Spleen (tissue), 11 donors: Measurements from ENCODE around the gene SMCP. TPM values are rescaled to one million over a fixed set of nuclear protein-coding genes. Genes with fewer than 3 reads are reported as not detected.

Experiments used
- DNase-seq: peaks from one replicate; pipeline ENCODE4 v3.0.0-alpha.2; 2020
- H3K27ac ChIP-seq, 8 donors: fragments of 200-600 bp; sonication (generic) in 7 of 8; 1 replicate in 4 of 8; 2 replicates in 4 of 8; pipeline versions ENCODE4 v1.5.0 to v1.8.0; 2016 to 2021; ENCODE audit warnings: inconsistent platforms in 4 of 8, mild to moderate bottlenecking in 4 of 8, moderate library complexity in 1 of 8
- H3K27me3 ChIP-seq, 7 donors: fragments of 200-600 bp; sonication (generic) in 6 of 7; replicated peaks in 1 of 7; 1 replicate in 4 of 7; 2 replicates in 3 of 7; pipeline versions ENCODE4 v1.5.0 to v1.8.0; 2016 to 2021; ENCODE audit warnings: inconsistent platforms in 3 of 7, mild to moderate bottlenecking in 1 of 7
- H3K36me3 ChIP-seq, 6 donors: fragments of 200-600 bp; sonication (generic) in 5 of 6; 1 replicate in 4 of 6; 2 replicates in 2 of 6; pipeline versions ENCODE4 v1.5.0 to v1.8.0; 2016 to 2021; ENCODE audit warnings: inconsistent platforms in 2 of 6
- H3K4me1 ChIP-seq, 6 donors: fragments of 200-600 bp; sonication (generic) in 5 of 6; 1 replicate in 3 of 6; 2 replicates in 3 of 6; pipeline versions ENCODE4 v1.5.0 to v1.8.0; 2016 to 2021; ENCODE audit warnings: inconsistent platforms in 3 of 6
- H3K4me3 ChIP-seq, 8 donors: fragments of 200-600 bp; sonication (generic) in 7 of 8; 1 replicate in 4 of 8; 2 replicates in 4 of 8; pipeline versions ENCODE4 v1.5.0 to v1.8.0; 2016 to 2021; ENCODE audit warnings: inconsistent platforms in 4 of 8, mild to moderate bottlenecking in 4 of 8, moderate library complexity in 2 of 8
- H3K9me3 ChIP-seq, 8 donors: fragments of 200-600 bp; sonication (generic) in 7 of 8; 1 replicate in 4 of 8; 2 replicates in 4 of 8; pipeline versions ENCODE4 v1.5.0 to v1.8.0; 2016 to 2021; ENCODE audit warnings: inconsistent platforms in 4 of 8
- POLR2A ChIP-seq, 3 donors: fragments of 450-650 bp; IDR thresholded peaks; one replicate each; pipeline ENCODE4 v1.5.1; 2017; ENCODE audit warnings: antibody characterized with exemption in 3 of 3, mild to moderate bottlenecking in 1 of 3
- POLR2AphosphoS5 ChIP-seq, 3 donors: sonication (generic); formaldehyde crosslinking; IDR thresholded peaks; one replicate each; pipeline ENCODE4 v1.5.1; 2017; ENCODE audit warnings: antibody characterized with exemption in 3 of 3
- WGBS, 5 donors: extraction: QIAGEN DNeasy Blood & Tissue Kit in 3 of 5; methylation state at CpG; one replicate each; pipeline versions ENCODE4 v1.1.5 to v1.1.7; 2013 to 2018; 5-methylcytosine and 5-hydroxymethylcytosine counted together
- intact Hi-C: fragments of 100-400 bp; cut with DNase I; formaldehyde crosslinking; loops from one replicate; pipeline ENCODE4 v1.15.0; 2023; ENCODE audit warnings: low total_unique reads
- polyA plus RNA-seq, 3 donors: library from polyadenylated mRNA; stranded (reverse); fragments of 200-250 nt; gene quantifications; one replicate each; pipeline ENCODE4 v1.2.1, GENCODE V29; 2013
- total RNA-seq, 7 donors: library from RNA; depleted of rRNA in 3 of 7; stranded (reverse); fragments of >200 nt in 3 of 7; fragmentation: NEBNext Ultra II Directional in 4 of 7; extraction: Animal tissue kit (Norgen Biotek cat#: 25700) in 4 of 7; gene quantifications; one replicate each; pipeline versions ENCODE4 v1.1.0 to v1.2.1, GENCODE V29; 2016 to 2021
- TF ChIP-seq, protein P1 (sequence below), 11 experiments: fragments of 200-600 bp in 7 of 11; fragments of 450-650 bp in 4 of 11; sonication (generic) in 4 of 11; IDR thresholded peaks in 8 of 11; conservative IDR thresholded peaks in 3 of 11; 1 replicate in 7 of 11; 2 replicates in 4 of 11; pipeline versions ENCODE4 v1.4.0 to v1.8.0; 2016 to 2021; ENCODE audit warnings: antibody characterized with exemption in 11 of 11, inconsistent platforms in 4 of 11, mild to moderate bottlenecking in 1 of 11
- donor health status: healthy with polysubstance abuse.
- donor health status: DM: no; HTN: no; CAD: no; lungs with moderate emphysema.
- donor health status: DM: no; HTN: no; CAD: no.
- donor health status: Bipolar disorder and iron deficiency.
- donor health status: healthy.
- donor health status: DM: no; HTN: no; CAD: no.
- donor health status: DM: yes; HTN: yes; CAD: no.

The SMCP gene
- total and polyA plus RNA-seq, 10 donors, result not detected

DNA sequence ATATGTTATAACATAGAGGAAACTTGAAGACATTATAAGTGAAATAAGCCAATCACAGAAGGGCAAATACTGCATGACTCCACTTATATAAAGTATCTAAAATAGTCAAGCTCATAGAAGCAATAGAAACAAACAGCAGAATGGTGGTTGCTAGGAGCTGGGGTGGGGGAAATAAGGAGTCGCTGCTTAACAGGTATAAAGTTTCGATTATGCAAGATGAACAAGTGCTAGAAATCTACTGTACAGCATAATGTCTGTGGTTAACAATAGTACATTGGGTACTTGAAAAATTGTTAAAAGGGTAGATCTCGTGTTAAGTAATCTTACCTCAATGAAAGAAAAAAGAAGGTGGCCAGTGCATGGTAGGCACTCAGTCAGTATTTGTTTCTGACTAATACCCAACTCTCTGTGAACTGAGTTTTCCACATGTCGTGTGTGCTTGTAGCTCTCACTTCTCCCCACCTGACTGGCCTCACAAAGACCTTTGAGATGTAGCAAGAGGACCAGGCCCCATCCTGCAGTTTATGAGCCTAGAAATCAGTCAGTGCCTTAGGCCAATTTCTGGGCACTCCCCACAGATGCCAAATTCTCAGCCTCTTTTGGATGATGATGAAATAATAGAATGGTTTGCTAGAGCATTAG is 54.2 kb downstream of the SMCP start:
- H3K36me3 ChIP-seq, result no peaks in the 10 kb centered on the region
- intact Hi-C loops, result no loop called here
- H3K4me1 ChIP-seq, result no peaks in the 10 kb centered on the region
- 67 to 79% (median 70%) methylated on average over 4 of the region's 4 CpGs for WGBS, 5 donors
- no peak overlapping the region for H3K27ac ChIP-seq
- TF ChIP-seq POLR2AphosphoS5 (IDR thresholded peaks at IDR 0.05) (no peak), POLR2A (IDR thresholded peaks at IDR 0.05) (no peak)
- TF ChIP-seq, protein P1, sequence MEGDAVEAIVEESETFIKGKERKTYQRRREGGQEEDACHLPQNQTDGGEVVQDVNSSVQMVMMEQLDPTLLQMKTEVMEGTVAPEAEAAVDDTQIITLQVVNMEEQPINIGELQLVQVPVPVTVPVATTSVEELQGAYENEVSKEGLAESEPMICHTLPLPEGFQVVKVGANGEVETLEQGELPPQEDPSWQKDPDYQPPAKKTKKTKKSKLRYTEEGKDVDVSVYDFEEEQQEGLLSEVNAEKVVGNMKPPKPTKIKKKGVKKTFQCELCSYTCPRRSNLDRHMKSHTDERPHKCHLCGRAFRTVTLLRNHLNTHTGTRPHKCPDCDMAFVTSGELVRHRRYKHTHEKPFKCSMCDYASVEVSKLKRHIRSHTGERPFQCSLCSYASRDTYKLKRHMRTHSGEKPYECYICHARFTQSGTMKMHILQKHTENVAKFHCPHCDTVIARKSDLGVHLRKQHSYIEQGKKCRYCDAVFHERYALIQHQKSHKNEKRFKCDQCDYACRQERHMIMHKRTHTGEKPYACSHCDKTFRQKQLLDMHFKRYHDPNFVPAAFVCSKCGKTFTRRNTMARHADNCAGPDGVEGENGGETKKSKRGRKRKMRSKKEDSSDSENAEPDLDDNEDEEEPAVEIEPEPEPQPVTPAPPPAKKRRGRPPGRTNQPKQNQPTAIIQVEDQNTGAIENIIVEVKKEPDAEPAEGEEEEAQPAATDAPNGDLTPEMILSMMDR (IDR thresholded peaks at IDR 0.05 in 8 of 11, conservative IDR thresholded peaks at IDR 0.05 in 3 of 11), result no peak
- peaks cover 0 to 14% (median 0%) of the 10 kb centered on the region in 7 donors for H3K27me3 ChIP-seq
- no peak for DNase-seq
- H3K9me3 ChIP-seq, result no peaks in the 10 kb centered on the region
- H3K4me3 ChIP-seq, result no peak overlapping the region

GRCh38 chr1:152933196-152933595 is 55.1 kb downstream of the SMCP start:
- TF ChIP-seq, protein P1 (IDR thresholded peaks at IDR 0.05 in 8 of 11, conservative IDR thresholded peaks at IDR 0.05 in 3 of 11), result no peak
- TF ChIP-seq POLR2AphosphoS5 (IDR thresholded peaks at IDR 0.05) (no peak), POLR2A (IDR thresholded peaks at IDR 0.05) (no peak)
- H3K27me3 ChIP-seq, result peaks cover 0 to 14% (median 0%) of the 10 kb centered on the region in 7 donors
- no peaks in the 10 kb centered on the region for H3K4me1 ChIP-seq
- intact Hi-C loops, result no loop called here
- no peaks in the 10 kb centered on the region for H3K36me3 ChIP-seq
- DNase-seq, result no peak
- H3K4me3 ChIP-seq, result no peak overlapping the region
- WGBS, 5 donors, result 73 to 83% (median 76%) methylated on average over 2 of the region's 2 CpGs
- no peak overlapping the region for H3K27ac ChIP-seq
- no peaks in the 10 kb centered on the region for H3K9me3 ChIP-seq

Other genes with a start within 250 kb of the SMCP start
- gene LCE2D, start 214.9 kb upstream of the SMCP start, total RNA-seq, result not detected
- gene LCE2D, start 214.9 kb upstream of the SMCP start, polyA plus RNA-seq, result not detected
- gene LCE2C, start 203.0 kb upstream of the SMCP start, total RNA-seq, result not detected
- gene LCE2C, start 203.0 kb upstream of the SMCP start, polyA plus RNA-seq, result not detected
- not detected for gene LCE2B, start 192.2 kb upstream of the SMCP start, total RNA-seq
- gene LCE2B, start 192.2 kb upstream of the SMCP start, polyA plus RNA-seq, result not detected
- gene LCE2A, start 180.0 kb upstream of the SMCP start, total RNA-seq, result not detected
- gene LCE2A, start 180.0 kb upstream of the SMCP start, polyA plus RNA-seq, result not detected
- gene LCE4A, start 170.2 kb upstream of the SMCP start, total RNA-seq, result not detected
- gene LCE4A, start 170.2 kb upstream of the SMCP start, polyA plus RNA-seq, result not detected
- gene KPRP, start 120.3 kb upstream of the SMCP start, total RNA-seq, result not detected
- gene KPRP, start 120.3 kb upstream of the SMCP start, polyA plus RNA-seq, result not detected
- gene LCE1F, start 103.2 kb upstream of the SMCP start, total RNA-seq, result not detected
- gene LCE1F, start 103.2 kb upstream of the SMCP start, polyA plus RNA-seq, result not detected
- gene LCE1E, start 92.1 kb upstream of the SMCP start, total RNA-seq, result not detected
- gene LCE1E, start 92.1 kb upstream of the SMCP start, polyA plus RNA-seq, result not detected
- not detected for gene LCE1D, start 81.6 kb upstream of the SMCP start, total RNA-seq
- not detected for gene LCE1D, start 81.6 kb upstream of the SMCP start, polyA plus RNA-seq
- gene LCE1C, start 71.7 kb upstream of the SMCP start, total RNA-seq, result not detected
- not detected for gene LCE1C, start 71.7 kb upstream of the SMCP start, polyA plus RNA-seq
- not detected for gene LCE1B, start 66.4 kb upstream of the SMCP start, total RNA-seq
- gene LCE1B, start 66.4 kb upstream of the SMCP start, polyA plus RNA-seq, result not detected
- not detected for gene LCE1A, start 50.8 kb upstream of the SMCP start, total RNA-seq
- gene LCE1A, start 50.8 kb upstream of the SMCP start, polyA plus RNA-seq, result not detected
- not detected for gene LCE6A, start 35.5 kb upstream of the SMCP start, total RNA-seq
- gene LCE6A, start 35.5 kb upstream of the SMCP start, polyA plus RNA-seq, result not detected
- not detected for gene LCE7A, start 18.3 kb upstream of the SMCP start, total RNA-seq
- gene LCE7A, start 18.3 kb upstream of the SMCP start, polyA plus RNA-seq, result not detected
- gene IVL, start 30.2 kb downstream of the SMCP start, total RNA-seq, result not detected
- gene IVL, start 30.2 kb downstream of the SMCP start, polyA plus RNA-seq, result under 1 TPM in 2 of 3 donors, not detected in 1; 0.04 to 0.05 TPM
- not detected for gene SPRR5, start 68.9 kb downstream of the SMCP start, total RNA-seq
- gene SPRR5, start 68.9 kb downstream of the SMCP start, polyA plus RNA-seq, result not detected
- not detected for gene SPRR4, start 92.3 kb downstream of the SMCP start, total RNA-seq
- not detected for gene SPRR4, start 92.3 kb downstream of the SMCP start, polyA plus RNA-seq
- gene SPRR1A, start 105.8 kb downstream of the SMCP start, total RNA-seq, result not detected
- not detected for gene SPRR1A, start 105.8 kb downstream of the SMCP start, polyA plus RNA-seq
- not detected for gene SPRR3, start 123.4 kb downstream of the SMCP start, total RNA-seq
- gene SPRR3, start 123.4 kb downstream of the SMCP start, polyA plus RNA-seq, result 1 to 10 TPM in 2 of 3 donors, under 1 TPM in 1; 0.39 to 9.3 (median 1.8) TPM
- not detected for gene SPRR1B, start 152.9 kb downstream of the SMCP start, total RNA-seq
- gene SPRR1B, start 152.9 kb downstream of the SMCP start, polyA plus RNA-seq, result 1 to 10 TPM in 1 of 3 donors, under 1 TPM in 1, not detected in 1; 0.30 to 1.2 TPM
- not detected for gene SPRR2D, start 162.8 kb downstream of the SMCP start, total RNA-seq
- gene SPRR2D, start 162.8 kb downstream of the SMCP start, polyA plus RNA-seq, result 1 to 10 TPM in 1 of 3 donors, not detected in 2; 1.1 TPM
- gene SPRR2A, start 179.2 kb downstream of the SMCP start, total RNA-seq, result not detected
- gene SPRR2A, start 179.2 kb downstream of the SMCP start, polyA plus RNA-seq, result 1 to 10 TPM in 1 of 3 donors, under 1 TPM in 1, not detected in 1; 0.30 to 2.2 TPM
- gene SPRR2B, start 193.3 kb downstream of the SMCP start, total RNA-seq, result not detected
- not detected for gene SPRR2B, start 193.3 kb downstream of the SMCP start, polyA plus RNA-seq
- not detected for gene SPRR2E, start 216.2 kb downstream of the SMCP start, total RNA-seq
- under 1 TPM in 1 of 3 donors, not detected in 2; 0.45 TPM for gene SPRR2E, start 216.2 kb downstream of the SMCP start, polyA plus RNA-seq
- not detected for gene SPRR2F, start 235.2 kb downstream of the SMCP start, total RNA-seq
- not detected for gene SPRR2F, start 235.2 kb downstream of the SMCP start, polyA plus RNA-seq